K562 (cell line): Measurements from ENCODE around the gene TMEM131L. TPM values are rescaled to one million over a fixed set of nuclear protein-coding genes. Genes with fewer than 3 reads are reported as not detected.

Experiments used
- HDAC2 ChIP-seq: fragments of 450-650 bp; IDR thresholded peaks from 2 replicates; pipeline ENCODE4 v1.6.1; 2016; ENCODE audit warnings: mild to moderate bottlenecking
- NCOA4 ChIP-seq: fragments of 450-650 bp; IDR thresholded peaks from 2 replicates; pipeline ENCODE4 v1.6.1; 2018; ENCODE audit warnings: mild to moderate bottlenecking; ENCODE audit not compliant: partially characterized antibody
- NFIX ChIP-seq: fragments of 250-450 bp; sonication (Bioruptor Pico); IDR thresholded peaks from 2 replicates; pipeline ENCODE4 v1.4.0; 2020; ENCODE audit warnings: low read depth, mild to moderate bottlenecking, moderate library complexity
- RBM17 ChIP-seq: fragments of 200-400 bp; formaldehyde crosslinking; IDR thresholded peaks from 2 replicates; pipeline ENCODE4 v1.6.1; 2017; ENCODE audit warnings: low read depth, mild to moderate bottlenecking, low read length, borderline replicate concordance
- RNF2 ChIP-seq: sonication (generic); IDR thresholded peaks from 2 replicates; pipeline ENCODE4 v1.6.1; 2016
- SRSF7 ChIP-seq: fragments of 200-400 bp; formaldehyde crosslinking; optimal IDR thresholded peaks from 2 replicates; pipeline ENCODE3; 2017; ENCODE audit warnings: mild to moderate bottlenecking, low read depth, low read length
- TEAD2 ChIP-seq: fragments of 450-650 bp; IDR thresholded peaks from 2 replicates; pipeline ENCODE4 v1.6.1; 2016; ENCODE audit warnings: missing genetic modification characterization, control low read depth, missing compliant biosample characterization
- TRIM28 ChIP-seq: fragments of 450-650 bp; IDR thresholded peaks from 2 replicates; pipeline ENCODE4 v1.6.1; 2017
- ZNF444 ChIP-seq: fragments of 250-450 bp; sonication (Bioruptor Pico); IDR thresholded peaks from 2 replicates; pipeline ENCODE4 v1.4.0; 2020; ENCODE audit warnings: mild to moderate bottlenecking, moderate library complexity
- polyA plus RNA-seq, 8 experiments: library from polyadenylated mRNA; depleted of rRNA in 4 of 8; stranded (reverse) in 5 of 8; unstranded in 3 of 8; fragments of >200 nt; fragmentation: Nextera tagmentation in 2 of 8; fragmentation: Illumina TruSeq in 1 of 8; extraction: Ambion mirVana in 2 of 8; extraction: Trizol in 1 of 8; gene quantifications; 2 replicates each; pipeline versions ENCODE4 v1.2.1 to v1.2.3, GENCODE V29; 2011 to 2014; ENCODE audit warnings: inconsistent platforms in 1 of 8, missing spikeins in 1 of 8
- total RNA-seq, 7 experiments: library from RNA; depleted of rRNA in 6 of 7; stranded (reverse); fragments of >200 nt in 6 of 7; fragmentation: Illumina TruSeq in 2 of 7; extraction: Trizol in 2 of 7; gene quantifications; 2 replicates each; pipeline versions ENCODE4 v1.2.1 to v1.2.3, GENCODE V29; 2011 to 2021; ENCODE audit warnings: low replicate concordance in 1 of 7
- TF ChIP-seq, protein P1 (sequence below): fragments of 450-650 bp; IDR thresholded peaks from 2 replicates; pipeline ENCODE4 v1.6.1; 2016; ENCODE audit warnings: low read depth
- TF ChIP-seq, protein P2 (sequence below): fragments of 450-650 bp; formaldehyde crosslinking; IDR thresholded peaks from 2 replicates; pipeline ENCODE4 v1.4.0; 2022; ENCODE audit warnings: missing genetic modification characterization
- TF ChIP-seq, protein P3 (sequence below): fragments of 150-350 bp; IDR thresholded peaks from 2 replicates; pipeline ENCODE4 v1.6.1; 2014; ENCODE audit warnings: low read depth, mild to moderate bottlenecking, low read length, borderline replicate concordance
- TF ChIP-seq, protein P4 (sequence below): fragments of 250-450 bp; sonication (Bioruptor Pico); IDR thresholded peaks from 2 replicates; pipeline ENCODE4 v1.8.0; 2022; ENCODE audit warnings: inconsistent platforms

TMEM131L gene
- total and polyA plus RNA-seq, 9 of the 15 experiments (the other 6 are each of a cell fraction or from before 2014, with no cell fraction given) = 1.2 to 20.8 (median 12.9) TPM

DNA sequence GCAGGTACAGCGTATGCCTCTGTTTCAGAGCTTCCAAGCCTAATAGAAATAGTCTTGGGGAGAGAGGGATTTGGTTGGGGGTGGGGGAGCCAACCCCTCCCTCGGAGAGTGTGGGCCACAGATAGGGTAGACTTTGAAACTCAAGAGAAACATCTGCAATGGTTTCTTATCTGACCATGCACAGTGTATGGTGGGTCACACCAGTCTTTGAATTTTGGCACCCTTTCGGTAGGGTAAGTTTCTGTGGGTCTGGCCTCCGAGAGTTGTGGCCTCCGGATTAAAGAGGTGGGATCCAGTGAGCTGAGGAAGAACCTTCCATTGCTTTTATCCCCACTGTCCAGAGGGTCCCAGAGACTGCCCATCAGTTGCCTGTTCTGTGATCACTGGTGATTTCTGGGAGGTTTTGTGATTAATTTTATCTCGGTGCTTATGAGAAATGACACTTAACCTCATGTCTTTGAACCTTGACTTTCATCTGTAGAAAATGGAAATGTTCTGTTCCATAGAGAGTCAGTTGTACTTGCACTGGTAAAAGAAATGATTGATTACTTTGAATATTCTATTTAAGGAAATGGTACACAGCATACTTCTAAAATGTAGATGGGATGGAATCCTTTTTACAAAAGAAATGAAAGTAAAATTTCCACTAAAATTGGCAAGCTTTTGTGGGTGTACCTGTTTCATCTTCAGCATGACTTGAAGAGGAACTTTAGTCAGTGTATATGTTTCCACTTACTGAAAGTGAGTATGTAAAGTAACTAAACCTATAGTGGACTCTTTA lies 62.7 kb downstream of the TMEM131L start (continued):
- TF ChIP-seq, protein P1, sequence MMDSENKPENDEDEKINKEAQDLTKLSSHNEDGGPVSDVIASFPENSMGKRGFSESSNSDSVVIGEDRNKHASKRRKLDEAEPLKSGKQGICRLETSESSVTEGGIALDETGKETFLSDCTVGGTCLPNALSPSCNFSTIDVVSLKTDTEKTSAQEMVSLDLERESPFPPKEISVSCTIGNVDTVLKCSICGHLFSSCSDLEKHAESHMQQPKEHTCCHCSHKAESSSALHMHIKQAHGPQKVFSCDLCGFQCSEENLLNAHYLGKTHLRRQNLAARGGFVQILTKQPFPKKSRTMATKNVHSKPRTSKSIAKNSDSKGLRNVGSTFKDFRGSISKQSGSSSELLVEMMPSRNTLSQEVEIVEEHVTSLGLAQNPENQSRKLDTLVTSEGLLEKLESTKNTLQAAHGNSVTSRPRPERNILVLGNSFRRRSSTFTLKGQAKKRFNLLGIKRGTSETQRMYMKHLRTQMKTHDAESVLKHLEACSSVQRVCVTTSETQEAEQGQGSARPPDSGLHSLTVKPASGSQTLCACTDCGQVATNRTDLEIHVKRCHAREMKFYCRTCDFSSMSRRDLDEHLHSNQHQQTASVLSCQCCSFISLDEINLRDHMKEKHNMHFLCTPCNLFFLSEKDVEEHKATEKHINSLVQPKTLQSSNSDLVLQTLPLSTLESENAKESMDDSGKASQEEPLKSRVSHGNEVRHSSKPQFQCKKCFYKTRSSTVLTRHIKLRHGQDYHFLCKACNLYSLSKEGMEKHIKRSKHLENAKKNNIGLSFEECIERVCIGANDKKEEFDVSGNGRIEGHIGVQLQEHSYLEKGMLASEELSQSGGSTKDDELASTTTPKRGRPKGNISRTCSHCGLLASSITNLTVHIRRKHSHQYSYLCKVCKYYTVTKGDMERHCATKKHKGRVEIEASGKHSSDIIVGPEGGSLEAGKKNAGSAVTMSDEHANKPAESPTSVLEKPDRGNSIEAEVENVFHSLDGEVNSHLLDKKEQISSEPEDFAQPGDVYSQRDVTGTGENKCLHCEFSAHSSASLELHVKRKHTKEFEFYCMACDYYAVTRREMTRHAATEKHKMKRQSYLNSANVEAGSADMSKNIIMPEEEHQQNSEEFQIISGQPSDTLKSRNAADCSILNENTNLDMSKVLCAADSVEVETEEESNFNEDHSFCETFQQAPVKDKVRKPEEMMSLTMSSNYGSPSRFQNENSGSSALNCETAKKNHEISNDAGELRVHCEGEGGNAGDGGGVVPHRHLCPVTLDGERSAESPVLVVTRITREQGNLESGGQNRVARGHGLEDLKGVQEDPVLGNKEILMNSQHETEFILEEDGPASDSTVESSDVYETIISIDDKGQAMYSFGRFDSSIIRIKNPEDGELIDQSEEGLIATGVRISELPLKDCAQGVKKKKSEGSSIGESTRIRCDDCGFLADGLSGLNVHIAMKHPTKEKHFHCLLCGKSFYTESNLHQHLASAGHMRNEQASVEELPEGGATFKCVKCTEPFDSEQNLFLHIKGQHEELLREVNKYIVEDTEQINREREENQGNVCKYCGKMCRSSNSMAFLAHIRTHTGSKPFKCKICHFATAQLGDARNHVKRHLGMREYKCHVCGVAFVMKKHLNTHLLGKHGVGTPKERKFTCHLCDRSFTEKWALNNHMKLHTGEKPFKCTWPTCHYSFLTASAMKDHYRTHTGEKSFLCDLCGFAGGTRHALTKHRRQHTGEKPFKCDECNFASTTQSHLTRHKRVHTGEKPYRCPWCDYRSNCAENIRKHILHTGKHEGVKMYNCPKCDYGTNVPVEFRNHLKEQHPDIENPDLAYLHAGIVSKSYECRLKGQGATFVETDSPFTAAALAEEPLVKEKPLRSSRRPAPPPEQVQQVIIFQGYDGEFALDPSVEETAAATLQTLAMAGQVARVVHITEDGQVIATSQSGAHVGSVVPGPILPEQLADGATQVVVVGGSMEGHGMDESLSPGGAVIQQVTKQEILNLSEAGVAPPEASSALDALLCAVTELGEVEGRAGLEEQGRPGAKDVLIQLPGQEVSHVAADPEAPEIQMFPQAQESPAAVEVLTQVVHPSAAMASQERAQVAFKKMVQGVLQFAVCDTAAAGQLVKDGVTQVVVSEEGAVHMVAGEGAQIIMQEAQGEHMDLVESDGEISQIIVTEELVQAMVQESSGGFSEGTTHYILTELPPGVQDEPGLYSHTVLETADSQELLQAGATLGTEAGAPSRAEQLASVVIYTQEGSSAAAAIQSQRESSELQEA = no peak
- TF ChIP-seq, protein P2, sequence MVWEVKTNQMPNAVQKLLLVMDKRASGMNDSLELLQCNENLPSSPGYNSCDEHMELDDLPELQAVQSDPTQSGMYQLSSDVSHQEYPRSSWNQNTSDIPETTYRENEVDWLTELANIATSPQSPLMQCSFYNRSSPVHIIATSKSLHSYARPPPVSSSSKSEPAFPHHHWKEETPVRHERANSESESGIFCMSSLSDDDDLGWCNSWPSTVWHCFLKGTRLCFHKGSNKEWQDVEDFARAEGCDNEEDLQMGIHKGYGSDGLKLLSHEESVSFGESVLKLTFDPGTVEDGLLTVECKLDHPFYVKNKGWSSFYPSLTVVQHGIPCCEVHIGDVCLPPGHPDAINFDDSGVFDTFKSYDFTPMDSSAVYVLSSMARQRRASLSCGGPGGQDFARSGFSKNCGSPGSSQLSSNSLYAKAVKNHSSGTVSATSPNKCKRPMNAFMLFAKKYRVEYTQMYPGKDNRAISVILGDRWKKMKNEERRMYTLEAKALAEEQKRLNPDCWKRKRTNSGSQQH (CRISPR knock-in tag) = no peak
- peak; percentile 60; the same call in 1 of the 2 replicates for TF ChIP-seq RNF2
- TF ChIP-seq, protein P3, sequence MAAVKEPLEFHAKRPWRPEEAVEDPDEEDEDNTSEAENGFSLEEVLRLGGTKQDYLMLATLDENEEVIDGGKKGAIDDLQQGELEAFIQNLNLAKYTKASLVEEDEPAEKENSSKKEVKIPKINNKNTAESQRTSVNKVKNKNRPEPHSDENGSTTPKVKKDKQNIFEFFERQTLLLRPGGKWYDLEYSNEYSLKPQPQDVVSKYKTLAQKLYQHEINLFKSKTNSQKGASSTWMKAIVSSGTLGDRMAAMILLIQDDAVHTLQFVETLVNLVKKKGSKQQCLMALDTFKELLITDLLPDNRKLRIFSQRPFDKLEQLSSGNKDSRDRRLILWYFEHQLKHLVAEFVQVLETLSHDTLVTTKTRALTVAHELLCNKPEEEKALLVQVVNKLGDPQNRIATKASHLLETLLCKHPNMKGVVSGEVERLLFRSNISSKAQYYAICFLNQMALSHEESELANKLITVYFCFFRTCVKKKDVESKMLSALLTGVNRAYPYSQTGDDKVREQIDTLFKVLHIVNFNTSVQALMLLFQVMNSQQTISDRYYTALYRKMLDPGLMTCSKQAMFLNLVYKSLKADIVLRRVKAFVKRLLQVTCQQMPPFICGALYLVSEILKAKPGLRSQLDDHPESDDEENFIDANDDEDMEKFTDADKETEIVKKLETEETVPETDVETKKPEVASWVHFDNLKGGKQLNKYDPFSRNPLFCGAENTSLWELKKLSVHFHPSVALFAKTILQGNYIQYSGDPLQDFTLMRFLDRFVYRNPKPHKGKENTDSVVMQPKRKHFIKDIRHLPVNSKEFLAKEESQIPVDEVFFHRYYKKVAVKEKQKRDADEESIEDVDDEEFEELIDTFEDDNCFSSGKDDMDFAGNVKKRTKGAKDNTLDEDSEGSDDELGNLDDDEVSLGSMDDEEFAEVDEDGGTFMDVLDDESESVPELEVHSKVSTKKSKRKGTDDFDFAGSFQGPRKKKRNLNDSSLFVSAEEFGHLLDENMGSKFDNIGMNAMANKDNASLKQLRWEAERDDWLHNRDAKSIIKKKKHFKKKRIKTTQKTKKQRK = no peak
- TF ChIP-seq ZNF444 (CRISPR knock-in tag) = no peak
- no peak for TF ChIP-seq TEAD2
- TF ChIP-seq, protein P4, sequence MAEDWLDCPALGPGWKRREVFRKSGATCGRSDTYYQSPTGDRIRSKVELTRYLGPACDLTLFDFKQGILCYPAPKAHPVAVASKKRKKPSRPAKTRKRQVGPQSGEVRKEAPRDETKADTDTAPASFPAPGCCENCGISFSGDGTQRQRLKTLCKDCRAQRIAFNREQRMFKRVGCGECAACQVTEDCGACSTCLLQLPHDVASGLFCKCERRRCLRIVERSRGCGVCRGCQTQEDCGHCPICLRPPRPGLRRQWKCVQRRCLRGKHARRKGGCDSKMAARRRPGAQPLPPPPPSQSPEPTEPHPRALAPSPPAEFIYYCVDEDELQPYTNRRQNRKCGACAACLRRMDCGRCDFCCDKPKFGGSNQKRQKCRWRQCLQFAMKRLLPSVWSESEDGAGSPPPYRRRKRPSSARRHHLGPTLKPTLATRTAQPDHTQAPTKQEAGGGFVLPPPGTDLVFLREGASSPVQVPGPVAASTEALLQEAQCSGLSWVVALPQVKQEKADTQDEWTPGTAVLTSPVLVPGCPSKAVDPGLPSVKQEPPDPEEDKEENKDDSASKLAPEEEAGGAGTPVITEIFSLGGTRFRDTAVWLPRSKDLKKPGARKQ = no peak
- no peak for TF ChIP-seq TRIM28
- peak; percentile 83; the same call in 1 of the 2 replicates for TF ChIP-seq HDAC2
- no peak for TF ChIP-seq NCOA4
- TF ChIP-seq NFIX (CRISPR knock-in tag) = no peak
- no peak for TF ChIP-seq SRSF7
- TF ChIP-seq RBM17 = no peak
